ENCODE results near the gene FAM20C.

FAM20C gene

GRCh38 chr7:254337-255037, 62.1 kb downstream of the FAM20C start:
- Mint-ChIP-seq H3K36me3 (ENCODE audit: low read depth) (peaks cover 20% of the 10 kb centered on the region), H3K27ac (no peak overlapping the region), H3K27me3 (ENCODE audit: low read depth, poor library complexity) (peaks cover 4% of the 10 kb centered on the region), H3K9me3 (peaks cover 26% of the 10 kb centered on the region), H3K4me3 (no peak overlapping the region), H3K4me1 (peaks cover 4% of the 10 kb centered on the region)
- TF ChIP-seq CTCF (IDR thresholded peaks at IDR 0.05), result no peak
- no peak for DNase-seq

- TF ChIP-seq CTCF (IDR thresholded peaks at IDR 0.05), result no peak
- H3K27ac Mint-ChIP-seq, result no peak overlapping the region
- H3K4me3 Mint-ChIP-seq, result no peak overlapping the region
- peaks cover 6% of the 10 kb centered on the region for H3K27me3 Mint-ChIP-seq (ENCODE audit: low read depth, poor library complexity)
- no peak for DNase-seq
- peaks cover 21% of the 10 kb centered on the region for H3K36me3 Mint-ChIP-seq (ENCODE audit: low read depth)
- peaks cover 2% of the 10 kb centered on the region for H3K4me1 Mint-ChIP-seq
- peaks cover 30% of the 10 kb centered on the region for H3K9me3 Mint-ChIP-seq
These were observed 62.7 kb downstream of the FAM20C start for GRCh38 chr7:255038-255435.

GRCh38 chr7:255721-256361, 63.5 kb downstream of the FAM20C start:
- no peak for TF ChIP-seq CTCF (IDR thresholded peaks at IDR 0.05)
- DNase-seq, result no peak

GRCh38 chr7:256461-256940, 64.1 kb downstream of the FAM20C start:
- Mint-ChIP-seq H3K36me3 (ENCODE audit: low read depth) (peaks cover 21% of the 10 kb centered on the region), H3K9me3 (peaks cover 40% of the 10 kb centered on the region), H3K4me3 (no peak overlapping the region), H3K27ac (no peak overlapping the region), H3K27me3 (ENCODE audit: low read depth, poor library complexity) (peaks cover 3% of the 10 kb centered on the region), H3K4me1 (no peaks in the 10 kb centered on the region)
- no peak for DNase-seq
- TF ChIP-seq CTCF (IDR thresholded peaks at IDR 0.05), result no peak

More at GRCh38 chr7:255721-256361, 63.5 kb downstream of the FAM20C start:
- H3K9me3 Mint-ChIP-seq, result peaks cover 35% of the 10 kb centered on the region
- H3K36me3 Mint-ChIP-seq (ENCODE audit: low read depth), result peaks cover 21% of the 10 kb centered on the region
- H3K4me3 Mint-ChIP-seq, result no peak overlapping the region
- H3K27ac Mint-ChIP-seq, result no peak overlapping the region
- H3K27me3 Mint-ChIP-seq (ENCODE audit: low read depth, poor library complexity), result peaks cover 3% of the 10 kb centered on the region
- H3K4me1 Mint-ChIP-seq, result no peaks in the 10 kb centered on the region

GRCh38 chr7:256981-257646, 64.7 kb downstream of the FAM20C start:
- no peak overlapping the region for H3K27ac Mint-ChIP-seq
- TF ChIP-seq CTCF (IDR thresholded peaks at IDR 0.05), result no peak
- H3K4me1 Mint-ChIP-seq, result no peaks in the 10 kb centered on the region
- no peak for DNase-seq
- no peak overlapping the region for H3K4me3 Mint-ChIP-seq
- H3K27me3 Mint-ChIP-seq (ENCODE audit: low read depth, poor library complexity), result peaks cover 3% of the 10 kb centered on the region
- peaks cover 46% of the 10 kb centered on the region for H3K9me3 Mint-ChIP-seq
- peaks cover 24% of the 10 kb centered on the region for H3K36me3 Mint-ChIP-seq (ENCODE audit: low read depth)

Measured in nephron progenitor cell (in vitro differentiated cells).